Coronary artery (tissue), 2 donors: ENCODE measurements around the gene ARID3B.

Experiments used
- DNase-seq: peaks from one replicate; pipeline ENCODE4 v3.0.0-alpha.2; 2017; ENCODE audit warnings: low spot score
- H3K27ac ChIP-seq, 2 donors: fragments of 200-600 bp; sonication (generic); one replicate each; pipeline ENCODE4 v1.5.1; 2016 to 2019
- H3K4me3 ChIP-seq: fragments of 200-600 bp; sonication (generic); 2 replicates; pipeline ENCODE4 v1.5.1; 2016; ENCODE audit warnings: mild to moderate bottlenecking, moderate library complexity
- CTCF ChIP-seq: fragments of 200-600 bp; sonication (generic); IDR thresholded peaks from one replicate; pipeline ENCODE4 v1.5.1; 2019; ENCODE audit warnings: antibody characterized with exemption

ARID3B gene

GRCh38 chr15:74603026-74603788 is 62.2 kb downstream of the ARID3B start:
- DNase-seq = no peak
- H3K4me3 ChIP-seq = no peak overlapping the region
- TF ChIP-seq CTCF = no peak
- no peak overlapping the region for H3K27ac ChIP-seq

GRCh38 chr15:74603789-74604705 is 63.0 kb downstream of the ARID3B start:
- Histone ChIP-seq H3K27ac (no peak overlapping the region), H3K4me3 (no peak overlapping the region)
- no peak for TF ChIP-seq CTCF
- DNase-seq = no peak

- Histone ChIP-seq H3K4me3 (no peak overlapping the region), H3K27ac (no peak overlapping the region)
- no peak for DNase-seq
- TF ChIP-seq CTCF = no peak
Measured at GRCh38 chr15:74604983-74605794, 64.2 kb downstream of the ARID3B start.

DNA sequence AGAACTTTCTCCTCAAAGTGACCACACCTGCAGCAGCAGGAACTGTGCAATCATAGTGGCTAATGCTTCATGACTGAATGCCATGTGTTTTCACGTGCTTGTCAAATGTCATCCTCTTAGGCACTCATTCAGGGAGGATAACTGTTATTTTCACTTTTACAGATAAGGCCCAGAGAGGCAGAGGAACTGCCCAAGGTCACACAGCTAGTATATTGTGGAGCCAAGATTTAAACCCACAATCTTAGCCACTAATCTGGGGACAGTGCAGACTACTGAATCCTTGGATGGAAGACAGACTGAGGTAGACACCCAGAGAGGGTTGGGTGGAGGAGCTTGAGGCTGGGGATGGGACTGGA is 64.8 kb downstream of the ARID3B start:
- Histone ChIP-seq H3K4me3 (no peak overlapping the region), H3K27ac (no peak overlapping the region)
- no peak for TF ChIP-seq CTCF
- DNase-seq = no peak

DNA sequence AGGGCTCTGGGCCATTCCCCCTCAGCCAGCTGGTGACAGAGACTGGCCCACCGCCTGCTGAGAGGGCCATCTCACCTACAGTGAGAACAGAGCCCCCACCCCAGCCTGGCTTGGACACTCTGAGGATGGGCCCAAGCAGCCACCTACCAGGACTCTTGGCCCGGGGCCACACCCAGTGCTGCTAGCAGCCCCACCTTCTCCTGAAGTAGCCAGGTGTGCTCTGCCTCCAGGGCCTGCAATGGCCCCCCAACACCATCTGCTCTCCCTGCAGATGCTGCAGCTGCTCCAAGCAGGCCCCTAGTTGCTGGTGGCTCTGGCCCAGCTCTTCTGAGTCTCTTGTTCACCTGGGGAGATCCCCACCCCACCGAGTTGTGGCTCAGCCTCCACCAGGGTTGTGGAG is 67.8 kb downstream of the ARID3B start:
- Histone ChIP-seq H3K4me3 (no peak overlapping the region), H3K27ac (no peak overlapping the region)
- TF ChIP-seq CTCF = no peak
- no peak for DNase-seq

DNA sequence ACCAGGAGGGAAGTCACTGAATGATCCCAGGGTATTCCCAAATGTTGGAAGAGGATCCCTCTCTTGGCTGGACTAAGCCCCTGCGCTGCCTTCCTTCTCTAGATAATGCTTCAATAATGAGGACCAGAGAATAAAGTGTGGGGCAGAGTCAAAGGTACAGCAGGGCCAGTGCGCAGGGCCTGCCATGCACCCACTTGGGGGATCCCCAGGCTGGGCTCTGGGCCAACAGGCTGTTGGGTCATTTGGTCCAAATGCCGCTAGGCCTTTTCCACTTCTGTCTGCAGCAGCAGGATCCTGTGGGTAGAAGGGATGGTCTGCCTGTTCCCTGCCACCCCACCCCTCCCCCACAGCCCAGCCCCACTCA is 68.9 kb downstream of the ARID3B start:
- no peak for DNase-seq
- TF ChIP-seq CTCF = no peak
- no peak overlapping the region for H3K4me3 ChIP-seq
- H3K27ac ChIP-seq = no peak overlapping the region
